COR-L47 (cell line): ENCODE results near the gene LRRC51.

ENCODE experiments used
- DNase-seq: peaks from one replicate; lab custom pipeline; 2025; lab: John Stamatoyannopoulos, UW

The LRRC51 gene

DNA sequence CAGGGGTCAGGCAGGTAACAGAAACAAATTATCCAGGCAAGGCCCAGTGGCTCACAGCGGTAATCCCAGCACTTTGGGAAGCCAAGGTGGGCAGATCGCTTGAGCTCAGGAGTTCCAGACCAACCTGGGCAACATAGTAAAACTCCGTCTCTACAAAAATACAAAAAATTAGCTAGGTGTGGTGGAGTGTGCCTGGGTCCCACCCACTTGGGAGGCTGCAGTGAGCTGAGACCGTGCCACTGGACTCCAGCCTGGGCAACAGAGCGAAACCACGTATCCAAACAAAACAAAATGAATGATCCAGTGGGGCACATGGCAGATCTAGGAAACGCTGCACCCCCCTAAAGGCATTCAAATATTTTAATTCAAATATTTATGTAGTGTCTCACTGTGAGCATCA is 10.2 kb upstream of the LRRC51 start:
- no peak for DNase-seq

DNA sequence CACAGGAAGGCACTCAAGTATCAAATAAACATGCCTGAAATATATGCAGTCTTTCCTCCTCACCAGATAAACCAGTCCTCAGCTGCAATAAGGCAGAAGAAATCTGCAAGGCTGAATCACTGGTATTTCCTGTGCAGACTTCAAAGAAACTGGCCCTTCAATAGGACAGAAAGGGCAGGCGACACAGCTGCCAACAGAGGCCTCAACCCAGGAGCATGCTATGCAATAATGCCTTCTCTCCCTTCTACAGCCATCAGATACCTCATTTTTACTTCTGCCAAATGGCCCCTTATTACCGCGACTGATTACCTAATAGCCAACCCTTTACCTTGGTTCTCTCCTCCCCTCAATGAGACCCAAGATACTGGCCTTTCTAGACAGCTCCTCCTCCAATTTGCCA is 8.3 kb upstream of the LRRC51 start:
- no peak for DNase-seq

DNA sequence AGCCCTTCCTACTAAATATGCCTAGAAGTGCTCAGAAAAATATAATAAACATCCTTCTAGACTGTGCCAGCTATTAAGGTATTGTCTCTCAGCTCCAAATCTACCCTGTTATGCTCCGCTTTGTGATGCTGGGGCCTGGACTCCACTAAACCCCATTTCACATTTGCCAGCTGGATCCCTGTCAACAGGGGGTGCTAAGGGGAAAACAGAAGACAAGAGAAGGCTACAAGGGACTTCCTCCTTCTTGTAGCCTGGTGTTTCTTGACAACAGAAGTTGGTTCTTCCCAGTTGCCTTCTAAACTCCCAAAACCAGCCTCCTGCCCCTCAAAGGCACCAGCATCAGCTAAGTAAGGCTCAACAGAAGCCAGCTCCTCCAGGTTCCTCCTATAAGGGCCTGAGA is 5.5 kb upstream of the LRRC51 start:
- DNase-seq = no peak

DNA sequence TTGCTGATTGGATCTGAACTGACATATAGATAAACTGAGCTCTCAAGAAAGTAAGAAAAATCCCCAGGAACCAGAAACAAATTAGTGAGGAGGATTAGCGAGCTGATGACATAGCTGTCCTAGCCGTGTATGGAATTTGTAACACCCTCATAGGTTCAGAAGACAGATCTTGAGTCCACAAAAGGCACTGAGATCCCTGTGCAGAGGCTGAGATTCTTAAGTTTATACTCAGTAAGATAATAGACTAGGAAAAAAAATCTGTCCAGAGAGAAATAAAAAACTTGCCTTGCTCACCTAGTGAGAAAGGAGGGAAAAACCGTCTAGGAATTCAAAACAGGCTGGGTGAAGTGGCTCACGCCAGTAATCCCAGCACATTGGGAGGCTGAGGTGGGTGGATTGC is 4.9 kb upstream of the LRRC51 start:
- no peak for DNase-seq

DNA sequence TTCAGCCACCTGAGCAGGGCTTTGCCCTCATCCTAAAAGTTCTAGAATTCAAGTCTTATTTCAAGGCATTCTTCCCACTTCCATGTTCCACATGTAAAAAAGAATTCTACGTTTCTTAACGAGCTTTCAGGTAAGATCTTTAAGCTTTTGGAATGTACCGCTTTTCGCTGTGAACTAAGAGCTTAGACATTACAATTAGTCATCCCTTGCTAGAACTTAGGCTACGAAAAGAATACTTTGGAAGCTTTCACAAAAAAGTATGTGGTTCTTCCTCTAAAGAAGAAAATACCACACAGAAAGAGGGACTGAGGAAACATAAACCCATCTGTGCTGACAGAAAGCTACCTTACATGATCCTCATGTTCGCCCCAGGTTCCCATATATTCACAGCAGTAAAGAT is 2.2 kb upstream of the LRRC51 start:
- no peak for DNase-seq

DNA sequence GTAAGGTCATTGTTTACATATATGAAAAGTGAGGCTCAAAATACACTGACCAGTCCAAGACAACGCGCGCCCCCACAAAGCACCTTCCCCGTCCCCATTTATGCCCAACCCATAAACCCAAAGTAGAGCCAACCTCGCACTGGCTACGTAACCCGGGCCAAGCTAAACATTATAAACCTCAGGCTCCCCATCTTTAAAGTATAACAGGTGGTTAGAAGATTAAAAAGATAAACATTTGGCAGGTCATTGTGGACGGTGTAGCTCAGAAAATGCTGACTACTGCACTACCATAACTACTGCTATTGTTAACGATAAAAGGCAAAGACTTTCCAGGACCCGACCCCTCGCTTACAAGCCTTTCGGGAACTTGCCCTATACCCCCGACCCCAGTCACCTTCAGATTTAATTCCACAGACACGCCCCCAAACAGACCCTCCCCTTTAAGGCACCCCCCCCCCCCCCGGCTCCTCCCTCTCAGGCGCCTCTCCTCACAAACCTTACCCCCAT is 778 bp upstream of the LRRC51 start:
- no peak for DNase-seq

DNA sequence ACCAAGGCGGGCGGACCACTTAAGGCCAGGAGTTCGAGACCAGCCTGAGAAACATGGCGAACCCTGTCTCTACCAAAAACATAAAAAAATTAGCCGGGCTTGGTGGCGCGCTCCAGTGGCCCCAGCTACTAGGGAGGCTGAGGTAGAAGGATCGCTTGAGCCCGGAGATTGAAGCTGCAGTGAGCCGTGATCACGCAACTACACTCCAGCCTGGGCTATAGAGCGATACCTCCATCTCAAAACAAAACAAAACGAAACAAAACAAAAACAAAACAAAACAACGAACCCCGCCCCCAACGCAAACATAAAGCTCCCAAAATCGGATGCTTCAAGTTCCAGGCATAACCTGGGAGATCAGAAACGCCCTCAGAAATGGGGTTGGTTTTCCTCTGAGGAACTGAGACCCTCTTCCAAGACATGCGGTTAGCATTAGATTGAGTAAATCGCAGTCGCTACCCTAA is 564 bp downstream of the LRRC51 start:
- DNase-seq = no peak

DNA sequence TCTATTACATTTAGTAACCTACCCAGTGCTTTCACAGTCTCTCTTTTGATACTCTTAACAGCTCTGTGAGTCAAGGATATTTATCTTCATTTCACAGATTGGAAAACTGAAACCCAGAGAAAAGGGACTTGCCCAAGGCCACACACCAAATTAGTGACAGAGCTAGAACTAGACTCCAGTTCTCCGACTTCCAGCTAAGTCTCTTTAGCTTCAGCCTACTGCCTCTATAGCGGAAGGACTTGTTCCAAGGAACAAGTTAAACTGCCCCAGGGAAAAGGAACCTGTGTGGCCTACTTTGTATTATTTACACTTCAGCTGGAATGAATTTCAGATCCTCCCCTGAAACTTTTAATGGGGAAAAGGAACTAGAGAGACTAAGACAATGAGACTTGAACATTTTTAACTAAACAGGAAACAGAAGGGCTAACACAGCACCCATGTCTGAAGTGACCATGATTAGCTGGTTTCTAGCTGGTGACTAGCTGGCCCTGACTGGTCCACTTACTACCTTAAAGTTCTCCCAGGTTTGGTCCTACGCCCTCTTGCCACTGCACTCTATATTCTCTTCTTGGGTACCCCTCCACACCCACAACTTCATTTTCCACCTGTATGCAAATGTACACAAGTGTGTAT is 1.3 kb downstream of the LRRC51 start:
- no peak for DNase-seq

DNA sequence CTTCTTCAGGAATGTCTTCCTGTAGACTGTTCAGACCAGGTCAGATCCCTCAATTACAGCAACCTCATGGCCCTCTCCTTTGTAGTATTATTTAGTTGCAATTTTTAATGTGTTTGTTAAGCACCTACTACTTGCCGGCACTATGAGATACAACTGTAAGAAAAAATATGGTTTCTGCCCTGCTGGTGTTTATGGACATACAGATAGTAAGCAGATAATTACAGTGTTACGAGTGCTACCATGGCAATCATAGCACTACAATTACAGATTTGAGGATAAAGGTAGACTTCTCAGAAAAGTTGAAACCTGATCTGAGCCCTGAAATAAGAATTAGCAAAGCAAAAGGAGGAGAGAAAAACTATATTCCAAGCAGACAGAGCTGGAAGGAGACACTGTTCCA is 2.8 kb downstream of the LRRC51 start:
- peak; percentile 26 for DNase-seq

DNA sequence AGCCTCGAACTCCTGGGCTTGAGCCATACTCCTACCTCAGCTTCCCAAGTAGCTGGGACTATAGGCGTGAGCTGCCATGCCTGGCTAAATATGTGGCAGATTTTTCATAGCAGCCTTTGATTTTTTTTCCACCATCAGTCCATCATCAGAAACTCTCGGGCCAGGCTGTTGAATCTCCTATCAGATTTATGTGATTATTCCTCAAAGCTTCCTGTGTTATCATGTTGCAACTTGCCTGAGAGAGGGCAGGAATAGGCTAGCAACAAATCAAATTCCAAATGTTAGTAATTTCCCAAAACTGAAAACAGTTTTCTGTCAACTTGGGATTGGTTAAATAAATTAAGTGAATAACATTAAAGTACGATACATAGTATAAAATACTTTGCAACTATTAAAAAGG is 3.4 kb downstream of the LRRC51 start:
- no peak for DNase-seq

DNA sequence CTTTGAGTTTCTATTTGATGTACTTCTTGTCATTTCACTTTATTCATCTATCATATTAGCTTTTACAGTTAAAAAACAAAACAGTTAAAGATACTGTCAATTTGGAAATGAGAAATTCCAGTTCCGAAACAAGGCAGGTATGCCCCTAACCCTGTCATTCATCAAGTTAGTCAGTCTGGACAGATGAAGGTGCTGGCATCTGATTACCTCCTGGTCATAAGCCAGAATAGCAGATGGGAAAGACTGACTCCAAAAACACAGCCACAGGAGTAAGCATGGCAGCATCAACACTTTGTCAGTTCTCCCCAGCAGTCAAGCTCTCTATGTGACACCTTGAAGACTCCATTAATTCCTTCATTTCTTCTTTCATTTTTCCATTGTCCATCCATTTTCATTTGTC is 4.3 kb downstream of the LRRC51 start:
- DNase-seq = no peak

DNA sequence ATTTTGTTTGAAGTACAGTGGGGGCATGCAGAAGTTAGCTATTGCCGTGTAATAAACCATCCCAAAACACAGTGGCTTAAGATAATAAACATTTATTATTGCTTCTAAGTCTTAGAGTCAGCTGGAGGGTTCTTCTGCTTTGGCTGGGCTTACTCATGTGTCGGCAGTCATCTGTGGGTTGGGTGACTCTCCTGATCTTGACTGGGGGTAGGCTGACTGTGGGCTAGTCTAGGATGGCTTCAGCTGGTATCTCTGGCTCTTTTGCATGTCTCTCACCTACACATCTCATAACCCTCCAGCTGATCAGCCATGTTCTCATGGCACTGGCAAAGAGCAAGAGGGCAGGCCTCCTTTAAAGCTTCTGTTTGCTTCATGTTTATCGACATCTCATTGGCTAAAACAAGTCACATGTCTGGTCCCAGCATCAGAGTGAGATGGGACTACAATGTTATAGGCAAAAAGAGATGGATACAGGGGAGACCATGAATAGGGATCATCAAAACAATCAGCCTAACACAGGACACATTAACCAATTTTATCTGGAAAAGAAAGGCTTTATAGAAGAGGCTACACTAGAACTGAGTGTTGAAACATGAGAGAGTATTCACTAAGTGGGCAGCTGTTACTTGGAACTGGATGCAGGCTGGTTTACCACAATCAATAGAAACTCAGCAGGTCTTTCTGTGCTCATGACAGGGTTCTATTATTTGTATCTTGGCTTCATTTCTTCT is 5.1 kb downstream of the LRRC51 start:
- DNase-seq = peak; percentile 27

DNA sequence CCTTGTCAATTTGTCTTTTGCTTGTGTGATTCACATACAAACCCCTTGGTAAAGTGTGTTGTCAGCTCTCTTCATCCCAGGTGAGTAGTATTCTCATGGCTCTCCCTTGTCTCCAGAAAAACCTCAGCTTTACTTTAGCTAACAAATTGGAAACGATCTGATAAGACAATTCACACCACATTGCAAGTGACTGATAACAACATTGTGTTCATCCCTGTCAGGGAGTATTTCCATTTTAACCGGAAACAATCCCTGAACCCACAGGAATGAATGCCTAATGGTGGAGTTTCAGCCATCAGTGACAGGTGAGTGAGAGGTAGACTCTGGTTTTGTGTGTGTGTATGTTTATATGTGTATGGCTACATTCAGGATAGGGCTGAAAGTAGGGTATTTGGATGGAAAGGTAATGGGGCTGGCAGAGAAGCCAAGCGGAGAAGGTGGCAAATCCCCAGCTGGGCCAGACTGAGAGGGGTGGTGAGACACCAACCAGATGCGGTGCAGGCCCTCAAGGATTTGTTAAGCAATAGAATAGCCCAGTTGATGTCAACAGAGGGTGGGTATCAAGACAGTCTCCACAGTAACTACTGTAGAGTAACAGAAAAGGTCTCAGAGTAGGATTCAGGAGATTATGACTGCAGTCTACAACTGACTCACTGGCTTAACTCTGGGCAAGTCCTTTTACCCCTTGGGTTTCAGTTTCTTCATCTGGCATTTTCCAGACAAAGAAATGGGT is 7.6 kb downstream of the LRRC51 start:
- no peak for DNase-seq

DNA sequence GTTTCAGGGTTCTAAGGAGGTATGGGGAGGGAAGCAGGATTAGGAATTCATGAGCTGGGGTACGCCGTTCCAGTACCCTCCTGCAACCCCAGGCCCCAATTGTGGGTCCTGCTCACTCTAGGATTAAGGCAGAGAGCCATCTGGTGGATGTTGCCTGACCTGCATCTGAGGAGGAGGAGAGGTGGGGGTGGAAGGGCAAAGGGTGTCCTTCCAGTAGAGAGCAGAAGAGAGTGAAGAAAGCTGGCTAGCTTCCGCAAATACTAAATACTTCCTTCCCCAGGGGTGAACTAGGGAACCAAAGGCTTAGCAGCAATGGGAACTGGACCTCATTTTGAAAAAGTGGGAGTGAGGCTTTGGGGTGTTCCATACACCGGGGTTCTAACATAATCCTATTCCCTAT is 10.6 kb downstream of the LRRC51 start:
- DNase-seq = peak; percentile 65

DNA sequence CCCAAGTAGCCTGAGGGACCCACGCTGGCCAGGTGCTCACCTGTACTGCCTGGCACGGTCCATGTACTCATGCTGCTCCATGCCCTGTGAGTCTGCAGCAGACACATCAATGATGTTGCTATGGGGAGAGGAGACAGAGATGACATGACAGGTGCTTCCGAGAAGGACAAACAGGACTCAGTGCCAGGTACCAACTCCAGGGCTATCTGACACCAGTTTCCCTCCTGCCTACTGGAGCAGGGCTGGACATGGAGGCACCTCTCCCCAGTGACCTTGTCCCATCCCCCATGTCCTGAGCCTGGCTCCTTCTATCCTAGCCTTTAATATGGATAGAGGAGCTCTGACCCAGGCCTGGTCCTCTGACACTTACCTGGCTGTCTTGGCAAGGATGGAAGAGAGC is 18.1 kb downstream of the LRRC51 start:
- DNase-seq = no peak

DNA sequence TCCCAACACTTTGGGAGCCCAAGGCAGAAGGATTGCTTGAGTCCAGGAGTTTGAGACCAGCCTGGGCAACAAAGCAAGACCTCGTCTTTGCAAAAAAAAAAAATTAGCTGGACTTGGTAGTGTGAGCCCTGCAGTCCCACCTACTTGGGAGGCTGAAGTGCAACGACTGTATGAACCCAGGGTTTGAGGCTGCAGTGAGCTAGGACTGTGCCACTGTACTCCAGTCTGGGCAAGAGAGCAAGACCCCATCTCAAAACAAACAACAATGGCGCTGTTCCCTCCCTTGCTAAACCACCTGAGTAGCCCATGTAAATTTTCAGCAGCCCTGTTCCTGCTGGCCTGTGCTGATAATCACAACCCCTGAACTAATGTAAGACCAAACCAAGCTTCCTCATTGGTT is 19.4 kb downstream of the LRRC51 start:
- no peak for DNase-seq

DNA sequence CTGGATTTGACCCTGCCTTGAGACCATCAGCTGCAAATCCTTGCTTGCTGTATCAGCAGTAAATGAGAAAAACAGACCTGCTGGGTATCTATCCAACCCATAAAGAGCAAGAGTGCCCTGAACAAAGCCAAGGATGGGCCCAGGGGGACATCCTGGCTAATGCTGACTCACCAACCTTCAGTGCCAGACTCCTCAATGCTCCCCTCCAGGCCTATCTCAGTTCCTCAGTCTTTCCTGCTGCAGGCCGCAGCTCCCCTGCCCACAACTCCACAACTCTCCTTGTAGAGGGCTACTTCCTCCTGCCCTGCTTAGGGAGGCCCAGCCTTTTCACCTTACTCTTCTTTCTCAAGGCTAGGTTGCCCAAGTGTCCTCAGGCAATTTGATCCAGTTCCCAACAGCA is 19.8 kb downstream of the LRRC51 start:
- no peak for DNase-seq

DNA sequence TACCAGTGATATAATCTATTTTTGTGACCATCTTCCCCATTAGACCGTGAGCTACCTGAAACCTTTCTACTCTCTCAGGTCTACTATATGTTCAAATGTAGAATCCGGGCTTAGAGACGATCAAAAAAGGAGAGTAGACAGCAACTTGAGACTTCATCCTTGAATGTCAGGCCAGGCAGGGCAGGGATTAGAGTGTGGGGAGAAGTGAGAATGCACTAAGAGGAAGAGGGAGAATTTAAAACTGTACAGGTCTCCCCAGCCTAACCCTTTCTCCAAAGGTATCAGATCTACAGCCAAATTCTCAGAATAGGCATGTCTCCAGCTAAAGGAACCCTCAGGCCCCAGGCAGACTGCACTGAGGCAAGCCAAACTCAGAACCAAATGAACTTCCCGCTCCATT is 21.5 kb downstream of the LRRC51 start:
- DNase-seq = no peak

DNA sequence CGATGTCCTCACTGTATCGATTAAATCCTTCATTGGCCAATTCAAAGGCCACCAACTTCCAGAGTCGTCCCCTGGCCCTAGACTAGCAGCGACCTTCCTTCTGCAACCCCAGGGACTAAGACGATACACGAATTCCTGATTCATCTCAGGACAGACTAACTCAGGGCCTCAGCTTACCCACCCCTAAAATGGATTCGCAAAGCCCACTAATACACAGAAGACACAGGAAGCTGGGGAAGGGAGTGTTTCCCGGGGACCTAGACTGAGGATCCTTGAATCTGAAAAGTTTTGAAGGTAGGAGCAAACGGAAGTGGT is 21.9 kb downstream of the LRRC51 start:
- no peak for DNase-seq

DNA sequence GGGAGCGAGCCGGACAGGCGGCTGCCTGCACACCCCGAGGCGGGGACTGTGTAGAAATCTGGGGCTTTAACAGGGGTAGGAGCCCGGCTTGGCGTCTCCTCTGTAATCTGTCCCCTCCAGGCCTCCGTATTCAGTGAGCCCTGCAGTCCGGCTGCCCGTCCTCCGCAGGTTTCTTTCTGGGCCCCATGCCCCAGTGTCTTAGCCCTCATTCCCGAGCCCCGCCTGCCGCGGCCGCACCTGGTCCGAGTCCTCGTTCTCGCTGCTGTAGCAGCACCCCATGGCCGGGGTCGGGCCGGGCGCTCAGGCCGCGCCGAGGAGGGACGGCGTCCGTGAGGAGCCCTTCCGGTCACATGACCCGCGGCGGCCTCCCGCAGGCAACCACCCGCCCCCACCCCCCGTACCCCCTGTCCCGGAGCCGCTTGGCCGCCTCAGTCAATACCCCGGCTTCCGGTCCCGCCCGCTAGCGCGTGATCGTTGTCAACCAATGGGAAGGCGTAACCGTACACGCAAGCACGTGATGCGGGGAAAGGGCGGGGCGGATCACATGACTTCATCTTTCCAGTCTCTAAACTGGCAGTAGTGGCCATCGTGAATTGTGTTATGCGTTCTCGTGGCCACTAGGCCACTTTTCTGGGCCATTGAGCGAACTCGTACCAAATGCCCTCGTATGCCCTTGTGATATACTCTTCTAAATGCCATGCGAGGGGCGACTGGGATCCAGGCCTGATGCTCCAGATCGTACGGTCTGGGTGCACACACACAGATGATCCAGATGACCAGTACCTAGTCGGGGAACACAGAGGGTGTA is 22.5 kb downstream of the LRRC51 start, which contains the start of gene LAMTOR1:
Gene LAMTOR1, minus strand, starts transcription at position 352 of the 808 bp plus-strand sequence. Its CDS starts 73 bp downstream, at position 279.
- peak; percentile 100 for DNase-seq

DNA sequence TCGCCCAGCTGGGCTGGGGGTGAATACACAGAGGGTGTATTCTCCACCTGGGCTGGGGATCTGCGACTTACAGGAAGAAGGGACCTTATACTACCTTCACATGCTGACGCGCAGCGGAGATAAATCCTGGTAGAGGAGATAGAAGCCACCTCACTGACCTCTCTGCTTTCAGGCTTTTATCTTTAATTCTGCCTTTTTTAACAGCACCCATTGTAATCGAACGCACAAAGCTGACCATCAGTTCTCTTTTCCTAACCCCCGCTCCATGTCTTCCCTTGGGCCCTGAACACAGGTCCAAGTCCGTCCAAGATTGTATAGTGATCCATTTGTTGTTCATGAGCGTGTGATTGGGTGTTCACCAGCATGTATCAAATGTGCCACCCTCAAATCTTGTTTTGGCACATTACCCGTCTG is 23.1 kb downstream of the LRRC51 start:
- DNase-seq = no peak

DNA sequence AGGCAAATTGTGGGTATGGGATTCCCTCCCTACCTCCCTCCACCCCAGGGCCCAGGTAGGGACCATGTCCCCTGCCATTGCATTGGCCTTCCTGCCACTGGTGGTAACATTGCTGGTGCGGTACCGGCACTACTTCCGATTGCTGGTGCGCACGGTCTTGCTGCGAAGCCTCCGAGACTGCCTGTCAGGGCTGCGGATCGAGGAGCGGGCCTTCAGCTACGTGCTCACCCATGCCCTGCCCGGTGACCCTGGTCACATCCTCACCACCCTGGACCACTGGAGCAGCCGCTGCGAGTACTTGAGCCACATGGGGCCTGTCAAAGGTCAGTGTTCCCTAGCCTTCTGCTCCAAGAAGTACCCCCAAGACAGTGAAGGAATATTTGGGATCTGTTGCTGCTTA is 25.2 kb downstream of the LRRC51 start, which contains the start of gene TOMT:
Gene TOMT, plus strand, starts transcription at position 37 of the 400 bp plus-strand sequence. Its CDS starts 28 bp downstream, at position 65.
- DNase-seq = no peak
